Hematopoietic multipotent progenitor cell treated with erythropoietin and hydrocortisone succinate and interleukin-3 and kit ligand, for 6 days (in vitro differentiated cells): ENCODE data around the gene PITX2.

ENCODE experiments used
- DNase-seq: peaks from one replicate; pipeline ENCODE4 v3.0.0-alpha.2; 2015

The PITX2 gene

GRCh38 chr4:110621839-110622751 is 782 bp downstream of the PITX2 start:
- no peak for DNase-seq

- DNase-seq = no peak
Measured at GRCh38 chr4:110621328-110621812, 1.5 kb downstream of the PITX2 start.

- DNase-seq = peak; percentile 53
Measured at GRCh38 chr4:110620691-110621327, 2.1 kb downstream of the PITX2 start.

DNA sequence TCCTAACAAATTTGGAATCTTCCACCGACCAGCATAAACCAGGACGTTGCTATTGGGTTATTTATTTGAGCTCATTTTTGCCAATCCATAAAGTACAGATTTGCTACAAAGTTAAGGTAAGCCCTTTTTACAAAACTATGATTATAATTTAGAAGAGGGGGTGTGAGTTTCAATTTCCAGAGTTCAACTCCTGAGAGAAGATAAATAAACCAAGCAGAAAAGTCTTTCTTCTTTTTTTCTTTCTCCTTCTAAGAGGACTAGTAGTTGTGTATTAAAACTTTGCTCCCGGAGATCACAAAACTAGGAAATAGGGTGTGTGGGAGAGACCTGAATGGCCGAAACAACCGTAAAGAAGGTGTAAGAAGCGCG is 2.6 kb downstream of the PITX2 start:
- no peak for DNase-seq

DNA sequence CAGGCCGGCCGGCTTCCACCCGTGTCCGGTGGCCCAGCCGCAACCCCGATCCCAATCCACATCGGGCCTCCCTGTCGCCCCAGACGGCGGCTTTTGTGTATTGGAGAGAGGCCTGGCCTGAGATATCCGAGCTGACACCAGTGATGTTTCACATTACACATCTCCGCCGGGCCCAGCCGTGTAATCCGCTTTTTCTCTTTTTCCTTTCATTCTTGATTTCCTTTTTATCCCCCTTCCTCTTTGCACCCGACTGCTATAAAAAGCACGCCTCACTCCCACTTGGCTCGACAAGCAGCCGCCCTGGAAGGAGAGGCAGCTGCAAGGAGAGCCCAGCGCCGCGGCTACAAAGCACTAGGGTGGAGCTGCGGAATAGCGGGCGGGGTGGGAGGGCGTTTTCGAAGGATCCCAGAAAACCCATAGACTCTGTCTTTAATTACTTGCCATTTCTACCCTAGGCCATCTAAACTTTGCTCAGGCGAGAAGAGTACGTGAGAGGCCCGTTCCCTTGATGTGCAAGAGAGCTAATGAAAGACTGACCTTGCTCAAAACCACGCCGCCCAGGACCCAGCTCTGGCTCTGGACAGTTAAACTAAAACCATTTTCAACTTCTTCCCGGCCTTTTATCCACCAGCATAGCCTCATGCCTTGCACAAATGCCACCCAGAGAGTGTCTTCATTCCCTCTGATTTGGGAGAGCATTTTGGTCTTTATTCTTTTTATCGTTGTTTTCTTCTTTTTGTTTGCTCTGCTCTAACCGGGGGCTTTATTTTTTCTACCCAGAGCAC is 3.2 kb downstream of the PITX2 start:
- no peak for DNase-seq

DNA sequence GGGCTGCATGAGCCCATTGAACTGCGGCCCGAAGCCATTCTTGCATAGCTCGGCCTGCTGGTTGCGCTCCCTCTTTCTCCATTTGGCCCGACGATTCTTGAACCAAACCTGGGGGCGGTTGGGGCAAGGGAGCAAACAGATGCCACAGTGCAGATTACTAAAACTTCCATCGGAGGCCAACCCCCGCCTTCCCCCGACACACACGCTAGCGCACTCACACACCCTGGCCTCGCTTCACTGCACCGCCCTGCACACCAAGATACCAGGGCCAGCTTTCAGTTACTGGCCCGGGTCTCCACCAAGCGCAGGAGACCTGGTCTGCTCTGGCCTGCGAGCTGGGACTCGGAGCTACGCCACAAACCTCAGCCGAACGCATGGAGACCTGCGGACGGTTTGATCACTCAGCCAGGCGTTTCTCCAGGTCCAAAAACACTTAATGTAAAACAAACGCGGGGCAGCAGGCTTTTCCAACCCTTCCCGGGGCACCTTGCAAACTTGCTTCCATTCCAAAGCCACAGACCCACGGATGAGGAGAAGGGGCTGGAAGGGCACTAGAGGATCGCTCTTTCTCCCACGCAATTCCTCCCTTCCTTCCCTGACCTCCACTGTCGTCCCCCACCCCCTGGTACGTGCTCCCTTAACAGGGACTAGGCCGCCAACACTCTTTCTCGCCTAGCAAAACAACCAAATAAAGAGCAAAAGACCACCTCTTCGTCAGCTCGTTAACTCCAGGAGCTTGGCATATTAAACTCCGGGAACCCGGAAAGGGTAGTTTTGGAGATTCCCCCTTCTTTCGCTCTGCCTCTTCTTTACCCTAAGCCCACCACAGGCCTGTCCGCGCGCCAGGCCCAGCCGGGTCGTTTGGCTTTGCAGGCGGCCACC is 4.1 kb downstream of the PITX2 start:
- no peak for DNase-seq

GRCh38 chr4:110617646-110618580 is 5.0 kb downstream of the PITX2 start:
- no peak for DNase-seq

- no peak for DNase-seq
Measured at GRCh38 chr4:110617075-110617640, 5.7 kb downstream of the PITX2 start.

DNA sequence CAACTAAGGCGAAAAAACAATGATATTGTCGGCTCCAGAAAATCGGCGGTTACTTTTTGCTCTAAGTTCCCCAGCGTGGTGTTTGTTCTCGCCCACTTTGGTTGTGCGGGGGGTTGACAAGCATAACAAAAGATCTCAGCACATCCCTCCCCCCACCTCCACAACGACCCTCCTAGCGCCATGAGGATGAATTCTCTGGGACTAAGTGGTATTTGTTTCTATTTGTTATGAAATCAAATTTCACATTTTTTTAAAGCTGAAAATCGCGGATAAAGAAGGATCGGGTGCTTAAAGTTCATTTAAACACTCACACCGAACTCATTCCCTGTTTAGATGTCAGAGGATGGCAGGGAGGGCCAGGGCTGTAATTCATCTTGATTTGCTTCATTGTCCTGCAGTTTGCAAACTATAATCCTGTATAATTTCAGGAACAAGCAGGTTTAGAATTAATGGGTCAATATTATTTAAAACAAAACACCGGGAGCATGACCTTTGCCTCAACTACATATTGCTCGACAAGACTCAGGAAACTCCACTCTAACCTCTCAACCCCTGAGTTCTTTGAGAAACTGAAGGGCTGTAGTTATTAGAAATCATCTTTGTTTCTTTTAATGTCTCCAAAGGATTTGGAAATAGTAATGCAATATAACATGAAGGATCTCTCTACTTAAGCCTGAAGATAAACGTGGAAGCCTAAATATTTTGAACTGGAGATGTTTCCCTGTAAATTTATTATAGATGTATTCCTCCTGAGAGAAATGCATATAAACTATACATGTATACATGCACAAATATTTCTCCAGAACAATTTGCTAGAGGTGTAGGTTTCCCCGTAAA is 6.4 kb downstream of the PITX2 start:
- DNase-seq = no peak

DNA sequence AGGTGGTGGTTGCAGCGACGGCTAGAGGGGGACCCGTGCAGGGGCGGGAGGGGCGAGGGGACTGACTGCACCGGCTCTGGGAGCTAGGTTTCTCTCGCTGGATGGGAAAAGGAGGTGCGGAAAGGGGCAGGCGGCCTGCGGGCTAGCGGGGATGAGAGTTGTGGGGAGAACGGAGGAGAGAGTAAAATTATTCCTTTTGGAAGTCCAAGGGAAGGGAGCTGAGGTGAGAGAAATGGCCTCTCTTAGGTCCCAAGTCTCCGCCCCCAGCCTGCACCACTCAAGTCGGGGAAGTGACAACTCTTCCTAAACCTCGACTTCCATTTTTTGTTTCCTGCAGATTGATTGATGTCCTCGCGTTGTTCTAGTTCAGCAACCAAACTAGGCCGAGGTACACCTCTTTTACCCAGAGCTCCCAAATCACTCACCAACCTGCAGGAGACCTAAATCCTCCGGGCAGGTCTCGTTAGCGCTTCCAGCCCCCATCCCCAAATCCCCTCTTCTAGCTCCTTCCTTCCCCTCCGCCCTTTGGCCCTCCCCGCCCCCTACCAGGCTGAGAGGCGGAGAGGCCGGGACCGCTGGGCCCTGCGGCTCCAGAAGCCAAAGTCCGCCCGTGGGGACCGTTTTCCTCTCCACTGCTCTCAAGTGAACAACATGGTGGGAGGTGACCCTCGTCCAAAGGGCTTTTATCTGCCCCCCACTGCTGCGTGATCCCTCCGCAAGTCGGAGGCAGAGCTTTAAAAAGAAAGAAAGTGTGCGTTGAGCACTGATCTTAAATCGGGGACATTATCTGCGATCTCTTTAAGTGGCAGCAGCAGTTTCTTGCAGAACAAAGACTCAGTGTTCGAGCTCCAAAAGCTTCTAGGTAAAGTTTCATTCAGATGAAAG is 7.3 kb downstream of the PITX2 start:
- DNase-seq = no peak

DNA sequence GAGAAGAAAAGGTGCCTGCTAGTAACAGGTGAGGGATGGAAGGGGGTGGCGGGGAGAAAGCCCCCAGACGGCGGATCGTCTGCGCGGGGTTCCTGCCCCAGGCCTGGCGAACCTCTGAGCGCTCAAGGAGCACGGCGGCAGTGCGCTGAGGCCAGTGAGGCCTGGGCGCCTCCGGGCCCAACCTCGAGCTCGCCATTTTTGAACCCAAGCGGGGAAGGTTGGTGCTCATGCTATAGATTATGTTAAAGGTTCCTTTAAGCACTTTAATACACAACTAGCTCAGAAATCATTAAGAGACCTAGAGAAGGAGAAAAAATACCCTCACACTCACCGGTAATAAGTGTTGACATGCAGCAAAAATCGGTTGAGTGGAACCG is 7.9 kb downstream of the PITX2 start:
- no peak for DNase-seq

DNA sequence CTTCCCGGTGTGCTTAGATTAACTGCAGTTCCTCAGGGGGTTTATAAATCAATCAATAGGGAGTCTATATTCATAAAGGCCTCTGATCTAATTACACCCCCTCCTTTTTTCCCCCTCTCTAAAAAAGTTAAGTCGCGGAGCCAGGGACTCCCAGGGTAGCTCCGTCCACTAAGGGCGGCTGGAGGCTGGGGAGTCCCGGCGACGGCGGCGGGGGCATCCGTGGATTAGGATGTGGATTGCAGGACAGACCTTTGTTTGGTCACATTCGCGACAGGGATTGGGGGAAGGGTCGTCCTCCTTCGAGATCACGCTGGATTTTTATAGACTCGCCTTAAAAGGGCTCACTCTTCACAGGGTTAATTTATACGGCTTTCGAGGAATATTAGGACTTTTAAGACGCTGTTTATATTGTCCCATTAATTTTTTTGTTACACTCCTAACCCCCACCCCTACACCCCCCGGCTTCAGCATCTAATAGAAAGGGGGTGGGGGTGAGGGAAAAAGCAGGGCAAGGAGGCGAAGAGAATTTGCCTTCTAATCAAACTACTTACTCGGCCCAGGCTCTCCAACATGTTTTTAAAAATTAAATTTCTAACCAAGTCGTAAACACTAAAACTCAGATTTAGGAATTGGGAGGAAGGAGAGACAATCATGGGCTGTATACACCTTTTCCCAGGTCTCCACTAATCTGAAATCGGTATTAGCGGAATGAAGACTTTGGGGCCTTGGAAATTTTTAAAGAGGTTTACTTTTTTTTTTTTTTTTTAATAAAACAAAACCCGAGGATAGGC is 8.5 kb downstream of the PITX2 start:
- no peak for DNase-seq

GRCh38 chr4:110613745-110614144 is 9.1 kb downstream of the PITX2 start:
- no peak for DNase-seq

- DNase-seq = no peak
Measured at GRCh38 chr4:110612631-110613269, 10.1 kb downstream of the PITX2 start.

GRCh38 chr4:110611968-110612447 is 10.9 kb downstream of the PITX2 start:
- DNase-seq = no peak

DNA sequence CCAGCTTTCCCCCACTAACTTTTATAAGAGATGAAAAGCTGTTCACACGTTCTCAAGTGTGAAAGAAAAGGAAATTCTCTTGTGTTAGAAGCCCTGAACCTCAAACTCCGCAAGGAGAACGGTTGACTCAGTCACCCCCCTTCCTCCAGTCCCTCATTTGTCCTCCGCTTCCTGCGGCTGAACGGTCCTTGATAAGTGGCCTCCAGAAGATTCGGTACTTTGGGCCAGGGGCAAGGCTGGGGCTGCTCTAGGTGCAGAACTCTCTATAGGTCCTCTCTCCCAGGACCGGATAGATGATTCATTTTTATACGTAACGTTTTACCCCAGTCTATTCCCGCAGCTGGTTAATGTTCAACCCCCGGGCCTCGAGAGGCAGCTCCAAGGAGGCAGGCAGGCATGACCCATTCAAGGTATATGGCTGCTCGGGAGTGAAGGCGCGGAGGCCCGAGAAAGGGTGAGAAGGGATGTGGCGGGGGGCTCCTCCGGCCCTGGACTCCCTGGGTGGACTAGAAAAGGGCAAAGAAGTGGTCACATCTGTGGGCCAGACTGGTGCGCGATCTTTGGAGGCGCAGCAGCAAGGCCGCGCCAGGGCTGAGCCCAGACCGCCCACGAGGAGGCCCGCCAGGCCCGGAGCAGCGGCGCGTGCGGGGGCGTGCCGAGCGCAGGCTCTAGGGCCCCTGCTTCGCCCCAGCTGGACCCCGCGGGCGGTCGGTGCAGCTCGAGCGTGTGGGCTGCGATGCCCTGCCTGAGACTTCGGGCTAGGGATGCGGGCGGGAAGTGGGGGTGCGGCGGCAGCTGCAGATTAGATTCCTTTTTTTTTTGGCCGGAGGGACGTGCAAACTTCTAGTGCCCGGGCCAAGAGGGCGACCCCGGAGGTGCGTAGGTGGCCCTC is 11.7 kb downstream of the PITX2 start:
- DNase-seq = no peak
